H9 (cell line): ENCODE measurements around the gene SKP2. TPM values are rescaled to one million over a fixed set of nuclear protein-coding genes. Genes with fewer than 3 reads are reported as not detected.

Experiments used
- DNase-seq: peaks from one replicate; pipeline ENCODE4 v3.0.0-alpha.2; 2017
- H2AFZ ChIP-seq: one replicate; pipeline ENCODE4 v1.6.1; 2013; ENCODE audit warnings: mild to moderate bottlenecking, low read length, control low read depth, moderate library complexity
- H2AK5ac ChIP-seq: 2 replicates; pipeline ENCODE4 v1.6.1; 2013; ENCODE audit warnings: low read length, control low read depth, mixed read lengths; ENCODE audit not compliant: insufficient read length
- H2BK120ac ChIP-seq: one replicate; pipeline ENCODE4 v1.6.1; 2013; ENCODE audit warnings: low read depth, mild to moderate bottlenecking, low read length, control low read depth, inconsistent platforms; ENCODE audit not compliant: poor library complexity, severe bottlenecking
- H2BK12ac ChIP-seq: 2 replicates; pipeline ENCODE4 v1.6.1; 2013; ENCODE audit warnings: low read length, control low read depth, mixed read lengths, low read depth; ENCODE audit not compliant: insufficient read length
- H2BK15ac ChIP-seq: 2 replicates; pipeline ENCODE4 v1.6.1; 2013; ENCODE audit warnings: low read depth, low read length, control low read depth
- H2BK20ac ChIP-seq: one replicate; pipeline ENCODE4 v1.6.1; 2013; ENCODE audit warnings: low read depth, mild to moderate bottlenecking, low read length, control low read depth, inconsistent platforms; ENCODE audit not compliant: poor library complexity, severe bottlenecking
- H2BK5ac ChIP-seq: 2 replicates; pipeline ENCODE4 v1.6.1; 2013; ENCODE audit warnings: low read length, control low read depth, mixed read lengths; ENCODE audit not compliant: insufficient read length
- H3K14ac ChIP-seq: 2 replicates; pipeline ENCODE4 v1.6.1; 2013; ENCODE audit warnings: low read length, control low read depth; ENCODE audit not compliant: insufficient read depth
- H3K18ac ChIP-seq: 2 replicates; pipeline ENCODE4 v1.6.1; 2013; ENCODE audit warnings: low read depth, mild to moderate bottlenecking, mixed read lengths, low read length, control low read depth; ENCODE audit not compliant: insufficient read length
- H3K23ac ChIP-seq: 2 replicates; pipeline ENCODE4 v1.6.1; 2013; ENCODE audit warnings: low read length, control low read depth, mixed read lengths, low read depth; ENCODE audit not compliant: insufficient read length
- H3K23me2 ChIP-seq: 2 replicates; pipeline ENCODE4 v1.6.1; 2013; ENCODE audit warnings: low read depth, mild to moderate bottlenecking, mixed read lengths, low read length, control low read depth; ENCODE audit not compliant: insufficient read length, poor library complexity, severe bottlenecking
- H3K27ac ChIP-seq: 2 replicates; pipeline ENCODE4 v1.5.1; 2013; ENCODE audit warnings: low read length, control low read depth, mixed read lengths, low read depth; ENCODE audit not compliant: insufficient read length
- H3K27me3 ChIP-seq: 2 replicates; pipeline ENCODE4 v1.6.1; 2013; ENCODE audit warnings: low read length, control low read depth, inconsistent platforms; ENCODE audit not compliant: insufficient read depth
- H3K4ac ChIP-seq: 2 replicates; pipeline ENCODE4 v1.6.1; 2013; ENCODE audit warnings: low read depth, mild to moderate bottlenecking, control low read depth, inconsistent platforms, low read length, moderate library complexity
- H3K4me1 ChIP-seq: 2 replicates; pipeline ENCODE4 v1.6.1; 2013; ENCODE audit warnings: low read length, control low read depth, inconsistent platforms; ENCODE audit not compliant: insufficient read depth
- H3K4me2 ChIP-seq: 2 replicates; pipeline ENCODE4 v1.6.1; 2013; ENCODE audit warnings: low read length, control low read depth, mixed read lengths; ENCODE audit not compliant: insufficient read length, insufficient read depth
- H3K56ac ChIP-seq: 2 replicates; pipeline ENCODE4 v1.6.1; 2013; ENCODE audit warnings: low read depth, mild to moderate bottlenecking, mixed read lengths, low read length, control low read depth; ENCODE audit not compliant: insufficient read length
- H3K79me1 ChIP-seq: 2 replicates; pipeline ENCODE4 v1.6.1; 2013; ENCODE audit warnings: low read depth, mild to moderate bottlenecking, moderate library complexity, low read length, control low read depth, inconsistent platforms; ENCODE audit not compliant: insufficient read depth, poor library complexity, severe bottlenecking
- H3K79me2 ChIP-seq: 2 replicates; pipeline ENCODE4 v1.6.1; 2013; ENCODE audit warnings: low read length, control low read depth, inconsistent platforms; ENCODE audit not compliant: insufficient read depth
- H3K9ac ChIP-seq: 2 replicates; pipeline ENCODE4 v1.6.1; 2013; ENCODE audit warnings: low read length, control low read depth, mixed read lengths; ENCODE audit not compliant: insufficient read length; ENCODE audit errors: extremely low read depth
- H3K9me3 ChIP-seq: one replicate; pipeline ENCODE4 v1.6.1; 2013; ENCODE audit warnings: low read depth, low read length, inconsistent platforms; ENCODE audit not compliant: control insufficient read depth
- H3T11ph ChIP-seq: one replicate; pipeline ENCODE4 v1.6.1; 2013; ENCODE audit warnings: mild to moderate bottlenecking, low read length, control low read depth, inconsistent platforms
- H4K20me1 ChIP-seq: one replicate; pipeline ENCODE4 v1.6.1; 2013; ENCODE audit not compliant: control insufficient read depth, insufficient read length, insufficient read depth
- H4K5ac ChIP-seq: 2 replicates; pipeline ENCODE4 v1.6.1; 2013; ENCODE audit warnings: low read depth, mild to moderate bottlenecking, mixed read lengths, low read length, control low read depth; ENCODE audit not compliant: insufficient read length
- H4K8ac ChIP-seq: replicated peaks from 2 replicates; pipeline ENCODE4 v1.6.1; 2013; ENCODE audit warnings: low read length, control low read depth, mixed read lengths, low read depth; ENCODE audit not compliant: insufficient read length
- H4K91ac ChIP-seq: 2 replicates; pipeline ENCODE4 v1.6.1; 2013; ENCODE audit warnings: low read depth, mild to moderate bottlenecking, moderate library complexity, mixed read lengths, low read length, control low read depth; ENCODE audit not compliant: insufficient read length
- H3K27ac Mint-ChIP-seq, 3 experiments: 2 replicates in 2 of 3; 3 replicates in 1 of 3; pipeline ENCODE4 v1.8.0; 2020 to 2021; ENCODE audit warnings: mixed read lengths in 3 of 3, mild to moderate bottlenecking in 1 of 3, moderate library complexity in 1 of 3
- H3K27me3 Mint-ChIP-seq: 2 replicates; pipeline ENCODE4 v1.8.0; 2021; ENCODE audit warnings: low read depth, mild to moderate bottlenecking, moderate library complexity, mixed read lengths
- H3K36me3 Mint-ChIP-seq, 3 experiments: 2 replicates in 2 of 3; 3 replicates in 1 of 3; pipeline ENCODE4 v1.8.0; 2020 to 2021; ENCODE audit warnings: low read depth in 3 of 3, mixed read lengths in 3 of 3; ENCODE audit not compliant: insufficient read depth in 1 of 3
- H3K4me1 Mint-ChIP-seq, 2 experiments: 2 replicates each; pipeline ENCODE4 v1.8.0; 2020; ENCODE audit warnings: mixed read lengths in 2 of 2
- H3K4me3 Mint-ChIP-seq, 2 experiments: 2 replicates in 1 of 2; 3 replicates in 1 of 2; pipeline ENCODE4 v1.8.0; 2020 to 2021; ENCODE audit warnings: mild to moderate bottlenecking in 2 of 2, mixed read lengths in 2 of 2, moderate library complexity in 1 of 2
- H3K9me3 Mint-ChIP-seq, 2 experiments: 2 replicates in 1 of 2; 3 replicates in 1 of 2; pipeline ENCODE4 v1.8.0; 2020; ENCODE audit warnings: mild to moderate bottlenecking in 2 of 2, mixed read lengths in 2 of 2, moderate library complexity in 1 of 2
- WGBS: extraction: QIAGEN DNeasy Blood & Tissue Kit; methylation state at CpG from one replicate; pipeline ENCODE4 v1.1.7; 2013; ENCODE audit warnings: missing lambda C conversion rate, low lambda C conversion rate, mixed read lengths; ENCODE audit not compliant: insufficient read length; ENCODE audit errors: extremely low coverage; 5-methylcytosine and 5-hydroxymethylcytosine counted together
- total RNA-seq: library from RNA; stranded (reverse); gene quantifications from 2 replicates; pipeline ENCODE4 v1.2.1, GENCODE V29; 2021
- TF ChIP-seq, protein P1 (sequence below): fragments of 200-600 bp; sonication (generic); conservative IDR thresholded peaks from 3 replicates; pipeline ENCODE4 v1.8.0; 2021; ENCODE audit warnings: antibody characterized with exemption, mild to moderate bottlenecking

The SKP2 gene
- total RNA-seq, 1 experiment from 2014 or later = 103 TPM

DNA sequence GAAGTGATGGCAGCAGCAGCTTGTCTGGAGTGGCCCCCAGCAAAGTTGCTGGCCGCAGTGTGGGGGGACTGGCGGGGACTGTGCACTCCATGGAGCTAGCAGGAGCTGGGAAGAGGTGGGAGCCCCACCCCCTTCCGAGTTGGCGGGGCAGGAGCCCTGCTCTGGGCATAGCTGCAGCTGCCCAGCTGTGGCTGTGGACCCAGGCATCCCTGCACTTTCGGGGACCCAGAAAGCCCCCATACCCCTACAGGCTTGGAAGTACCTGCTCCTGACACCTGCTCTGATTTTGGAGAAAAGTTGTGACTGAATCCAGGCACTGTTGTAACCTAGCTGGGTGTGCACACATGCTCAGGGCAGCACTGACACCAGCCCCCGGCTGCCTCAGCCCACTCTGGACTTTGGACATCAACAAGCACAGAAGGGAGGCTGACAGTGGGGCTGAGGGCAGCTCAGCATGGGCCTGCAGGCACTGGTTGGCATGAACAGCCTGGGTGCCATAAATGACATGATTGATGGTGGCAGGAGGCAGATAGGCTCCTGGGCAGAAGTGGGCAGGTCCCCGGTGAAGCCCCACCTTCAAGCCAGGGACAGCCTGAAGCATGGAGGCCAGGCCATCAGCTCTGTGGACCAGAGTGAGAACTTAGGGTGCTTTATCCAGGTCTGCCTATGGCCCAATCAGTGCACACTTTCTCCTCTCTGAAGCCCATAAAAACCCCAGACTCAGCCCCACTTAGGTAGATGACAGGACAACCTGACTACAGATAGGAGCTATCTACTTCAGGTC, 12.8 kb upstream of the SKP2 start:
- no peak overlapping the region for H3K18ac ChIP-seq
- H3K9ac ChIP-seq = no peak overlapping the region
- no peak overlapping the region for H3T11ph ChIP-seq
- H3K4me2 ChIP-seq = no peak overlapping the region
- no peak overlapping the region for H4K8ac ChIP-seq
- H3K27ac Mint-ChIP-seq = no peak overlapping the region
- TF ChIP-seq, protein P1, sequence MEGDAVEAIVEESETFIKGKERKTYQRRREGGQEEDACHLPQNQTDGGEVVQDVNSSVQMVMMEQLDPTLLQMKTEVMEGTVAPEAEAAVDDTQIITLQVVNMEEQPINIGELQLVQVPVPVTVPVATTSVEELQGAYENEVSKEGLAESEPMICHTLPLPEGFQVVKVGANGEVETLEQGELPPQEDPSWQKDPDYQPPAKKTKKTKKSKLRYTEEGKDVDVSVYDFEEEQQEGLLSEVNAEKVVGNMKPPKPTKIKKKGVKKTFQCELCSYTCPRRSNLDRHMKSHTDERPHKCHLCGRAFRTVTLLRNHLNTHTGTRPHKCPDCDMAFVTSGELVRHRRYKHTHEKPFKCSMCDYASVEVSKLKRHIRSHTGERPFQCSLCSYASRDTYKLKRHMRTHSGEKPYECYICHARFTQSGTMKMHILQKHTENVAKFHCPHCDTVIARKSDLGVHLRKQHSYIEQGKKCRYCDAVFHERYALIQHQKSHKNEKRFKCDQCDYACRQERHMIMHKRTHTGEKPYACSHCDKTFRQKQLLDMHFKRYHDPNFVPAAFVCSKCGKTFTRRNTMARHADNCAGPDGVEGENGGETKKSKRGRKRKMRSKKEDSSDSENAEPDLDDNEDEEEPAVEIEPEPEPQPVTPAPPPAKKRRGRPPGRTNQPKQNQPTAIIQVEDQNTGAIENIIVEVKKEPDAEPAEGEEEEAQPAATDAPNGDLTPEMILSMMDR = no peak
- no peak overlapping the region for H3K56ac ChIP-seq
- H2BK20ac ChIP-seq = no peak overlapping the region
- no peak overlapping the region for H3K4me3 Mint-ChIP-seq
- DNase-seq = no peak
- no peak overlapping the region for H2BK15ac ChIP-seq
- H3K4me1 Mint-ChIP-seq = no peaks in the 10 kb centered on the region
- H3K23ac ChIP-seq = no peak overlapping the region
- no peak overlapping the region for H2BK120ac ChIP-seq
- H2BK12ac ChIP-seq = no peak overlapping the region
- H3K79me1 ChIP-seq = no peaks in the 10 kb centered on the region
- no peaks in the 10 kb centered on the region for H3K23me2 ChIP-seq
- no peak overlapping the region for H2BK5ac ChIP-seq
- H3K27me3 Mint-ChIP-seq = no peaks in the 10 kb centered on the region; the same call in 1 of the 2 replicates
- no peaks in the 10 kb centered on the region for H3K79me2 ChIP-seq
- no peak overlapping the region for H3K14ac ChIP-seq
- H4K91ac ChIP-seq = no peak overlapping the region
- peaks cover 0 to 5% (median 3%) of the 10 kb centered on the region in 3 experiments; a peak in 4 of 7 replicates for H3K36me3 Mint-ChIP-seq
- WGBS = no CpG with 5 or more reads among the region's 7 CpGs
- no peak overlapping the region for H3K4ac ChIP-seq
- H3K27ac ChIP-seq = no peak overlapping the region
- H4K5ac ChIP-seq = no peak overlapping the region
- no peaks in the 10 kb centered on the region for H4K20me1 ChIP-seq
- H3K27me3 ChIP-seq = no peaks in the 10 kb centered on the region
- H2AK5ac ChIP-seq = no peak overlapping the region
- H2AFZ ChIP-seq = no peak overlapping the region
- no peaks in the 10 kb centered on the region for H3K9me3 Mint-ChIP-seq
- no peaks in the 10 kb centered on the region for H3K4me1 ChIP-seq
- H3K9me3 ChIP-seq = no peaks in the 10 kb centered on the region
